ENCODE results near the gene CCDC88C.

- TF ChIP-seq, protein P1, sequence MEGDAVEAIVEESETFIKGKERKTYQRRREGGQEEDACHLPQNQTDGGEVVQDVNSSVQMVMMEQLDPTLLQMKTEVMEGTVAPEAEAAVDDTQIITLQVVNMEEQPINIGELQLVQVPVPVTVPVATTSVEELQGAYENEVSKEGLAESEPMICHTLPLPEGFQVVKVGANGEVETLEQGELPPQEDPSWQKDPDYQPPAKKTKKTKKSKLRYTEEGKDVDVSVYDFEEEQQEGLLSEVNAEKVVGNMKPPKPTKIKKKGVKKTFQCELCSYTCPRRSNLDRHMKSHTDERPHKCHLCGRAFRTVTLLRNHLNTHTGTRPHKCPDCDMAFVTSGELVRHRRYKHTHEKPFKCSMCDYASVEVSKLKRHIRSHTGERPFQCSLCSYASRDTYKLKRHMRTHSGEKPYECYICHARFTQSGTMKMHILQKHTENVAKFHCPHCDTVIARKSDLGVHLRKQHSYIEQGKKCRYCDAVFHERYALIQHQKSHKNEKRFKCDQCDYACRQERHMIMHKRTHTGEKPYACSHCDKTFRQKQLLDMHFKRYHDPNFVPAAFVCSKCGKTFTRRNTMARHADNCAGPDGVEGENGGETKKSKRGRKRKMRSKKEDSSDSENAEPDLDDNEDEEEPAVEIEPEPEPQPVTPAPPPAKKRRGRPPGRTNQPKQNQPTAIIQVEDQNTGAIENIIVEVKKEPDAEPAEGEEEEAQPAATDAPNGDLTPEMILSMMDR (IDR thresholded peaks at IDR 0.05): no peak
- TF ChIP-seq POLR2A (IDR thresholded peaks at IDR 0.05): no peak
These were observed 38.1 kb downstream of the CCDC88C start for GRCh38 chr14:91379579-91379932.
